WERI-Rb-1 (cell line): ENCODE measurements around the gene SH2D7.

Experiments used
- DNase-seq: peaks from one replicate; pipeline ENCODE4 v3.0.0-alpha.2; 2020
- H3K27ac ChIP-seq: fragments of 250-450 bp; sonication (Bioruptor Pico); 2 replicates; pipeline ENCODE4 v1.5.1; 2020; ENCODE audit warnings: mild to moderate bottlenecking, moderate library complexity
- H3K27me3 ChIP-seq: fragments of 250-450 bp; sonication (Bioruptor Pico); 2 replicates; pipeline ENCODE4 v1.5.1; 2021; ENCODE audit warnings: mild to moderate bottlenecking, low read depth, moderate library complexity; ENCODE audit not compliant: insufficient read depth, severe bottlenecking
- H3K36me3 ChIP-seq: fragments of 250-450 bp; sonication (Bioruptor Pico); 2 replicates; pipeline ENCODE4 v1.5.1; 2020; ENCODE audit warnings: mild to moderate bottlenecking, moderate library complexity
- H3K4me3 ChIP-seq: 2 replicates; pipeline ENCODE4 v1.5.1; 2011; ENCODE audit warnings: low read depth, mild to moderate bottlenecking, control low read depth, low read length
- H3K9me3 ChIP-seq: fragments of 250-450 bp; sonication (Bioruptor Pico); 2 replicates; pipeline ENCODE4 v1.5.1; 2021; ENCODE audit warnings: mild to moderate bottlenecking, moderate library complexity; ENCODE audit not compliant: severe bottlenecking
- CTCF ChIP-seq: IDR thresholded peaks from 2 replicates; pipeline ENCODE4 v1.5.1; 2011; ENCODE audit warnings: low read depth, mild to moderate bottlenecking, control low read depth, inconsistent platforms, low read length

The SH2D7 gene

GRCh38 chr15:78108300-78109084 is 16.1 kb downstream of the SH2D7 start:
- Histone ChIP-seq H3K36me3 (peaks cover 7% of the 10 kb centered on the region), H3K27me3 (no peaks in the 10 kb centered on the region), H3K4me3 (no peak overlapping the region), H3K27ac (no peak overlapping the region), H3K9me3 (no peaks in the 10 kb centered on the region)
- peak; percentile 89 for TF ChIP-seq CTCF
- DNase-seq: peak; percentile 83

- Histone ChIP-seq H3K4me3 (no peak overlapping the region), H3K27me3 (no peaks in the 10 kb centered on the region), H3K9me3 (no peaks in the 10 kb centered on the region), H3K36me3 (peaks cover 7% of the 10 kb centered on the region), H3K27ac (no peak overlapping the region)
- no peak for TF ChIP-seq CTCF
- no peak for DNase-seq
Measured at GRCh38 chr15:78109156-78109555, 16.8 kb downstream of the SH2D7 start.

- H3K27ac ChIP-seq: no peak overlapping the region
- no peak for DNase-seq
- no peaks in the 10 kb centered on the region for H3K27me3 ChIP-seq
- TF ChIP-seq CTCF: no peak
- H3K4me3 ChIP-seq: no peak overlapping the region
- no peaks in the 10 kb centered on the region for H3K9me3 ChIP-seq
- peaks cover 7% of the 10 kb centered on the region for H3K36me3 ChIP-seq
Measured at GRCh38 chr15:78110096-78110495, 17.7 kb downstream of the SH2D7 start.

- Histone ChIP-seq H3K27me3 (no peaks in the 10 kb centered on the region), H3K27ac (no peak overlapping the region), H3K4me3 (no peak overlapping the region), H3K9me3 (no peaks in the 10 kb centered on the region), H3K36me3 (peaks cover 7% of the 10 kb centered on the region)
- TF ChIP-seq CTCF: no peak
- DNase-seq: no peak
Measured at GRCh38 chr15:78110916-78111475, 18.6 kb downstream of the SH2D7 start.

- H3K9me3 ChIP-seq: no peaks in the 10 kb centered on the region
- no peak overlapping the region for H3K27ac ChIP-seq
- DNase-seq: no peak
- no peak for TF ChIP-seq CTCF
- H3K27me3 ChIP-seq: no peaks in the 10 kb centered on the region
- no peak overlapping the region for H3K4me3 ChIP-seq
- H3K36me3 ChIP-seq: peaks cover 7% of the 10 kb centered on the region
Measured at GRCh38 chr15:78111788-78112187, 19.4 kb downstream of the SH2D7 start.
